ENCODE measurements around the gene EMSY. TPM values are rescaled to one million over a fixed set of nuclear protein-coding genes. Genes with fewer than 3 reads are reported as not detected.
A peak's percentile ranks its signal among the peaks of the same experiment; 100 is the strongest.
"Not testable (repeated sequence)": the region's sequence is repeated elsewhere in the genome, so short reads cannot be mapped to it uniquely, and the experiment has no call there.

EMSY gene, protein sequence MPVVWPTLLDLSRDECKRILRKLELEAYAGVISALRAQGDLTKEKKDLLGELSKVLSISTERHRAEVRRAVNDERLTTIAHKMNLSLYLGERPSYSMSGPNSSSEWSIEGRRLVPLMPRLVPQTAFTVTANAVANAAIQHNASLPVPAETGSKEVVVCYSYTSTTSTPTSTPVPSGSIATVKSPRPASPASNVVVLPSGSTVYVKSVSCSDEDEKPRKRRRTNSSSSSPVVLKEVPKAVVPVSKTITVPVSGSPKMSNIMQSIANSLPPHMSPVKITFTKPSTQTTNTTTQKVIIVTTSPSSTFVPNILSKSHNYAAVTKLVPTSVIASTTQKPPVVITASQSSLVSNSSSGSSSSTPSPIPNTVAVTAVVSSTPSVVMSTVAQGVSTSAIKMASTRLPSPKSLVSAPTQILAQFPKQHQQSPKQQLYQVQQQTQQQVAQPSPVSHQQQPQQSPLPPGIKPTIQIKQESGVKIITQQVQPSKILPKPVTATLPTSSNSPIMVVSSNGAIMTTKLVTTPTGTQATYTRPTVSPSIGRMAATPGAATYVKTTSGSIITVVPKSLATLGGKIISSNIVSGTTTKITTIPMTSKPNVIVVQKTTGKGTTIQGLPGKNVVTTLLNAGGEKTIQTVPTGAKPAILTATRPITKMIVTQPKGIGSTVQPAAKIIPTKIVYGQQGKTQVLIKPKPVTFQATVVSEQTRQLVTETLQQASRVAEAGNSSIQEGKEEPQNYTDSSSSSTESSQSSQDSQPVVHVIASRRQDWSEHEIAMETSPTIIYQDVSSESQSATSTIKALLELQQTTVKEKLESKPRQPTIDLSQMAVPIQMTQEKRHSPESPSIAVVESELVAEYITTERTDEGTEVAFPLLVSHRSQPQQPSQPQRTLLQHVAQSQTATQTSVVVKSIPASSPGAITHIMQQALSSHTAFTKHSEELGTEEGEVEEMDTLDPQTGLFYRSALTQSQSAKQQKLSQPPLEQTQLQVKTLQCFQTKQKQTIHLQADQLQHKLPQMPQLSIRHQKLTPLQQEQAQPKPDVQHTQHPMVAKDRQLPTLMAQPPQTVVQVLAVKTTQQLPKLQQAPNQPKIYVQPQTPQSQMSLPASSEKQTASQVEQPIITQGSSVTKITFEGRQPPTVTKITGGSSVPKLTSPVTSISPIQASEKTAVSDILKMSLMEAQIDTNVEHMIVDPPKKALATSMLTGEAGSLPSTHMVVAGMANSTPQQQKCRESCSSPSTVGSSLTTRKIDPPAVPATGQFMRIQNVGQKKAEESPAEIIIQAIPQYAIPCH (N-terminal part only)
- polyA plus RNA-seq (2011; rRNA removed) = 14.1 and 19.1 TPM in 2 replicates
- polyA minus RNA-seq (2011; rRNA and poly(A)+ RNA removed) = 17.3 and 20.7 TPM in 2 replicates

DNA sequence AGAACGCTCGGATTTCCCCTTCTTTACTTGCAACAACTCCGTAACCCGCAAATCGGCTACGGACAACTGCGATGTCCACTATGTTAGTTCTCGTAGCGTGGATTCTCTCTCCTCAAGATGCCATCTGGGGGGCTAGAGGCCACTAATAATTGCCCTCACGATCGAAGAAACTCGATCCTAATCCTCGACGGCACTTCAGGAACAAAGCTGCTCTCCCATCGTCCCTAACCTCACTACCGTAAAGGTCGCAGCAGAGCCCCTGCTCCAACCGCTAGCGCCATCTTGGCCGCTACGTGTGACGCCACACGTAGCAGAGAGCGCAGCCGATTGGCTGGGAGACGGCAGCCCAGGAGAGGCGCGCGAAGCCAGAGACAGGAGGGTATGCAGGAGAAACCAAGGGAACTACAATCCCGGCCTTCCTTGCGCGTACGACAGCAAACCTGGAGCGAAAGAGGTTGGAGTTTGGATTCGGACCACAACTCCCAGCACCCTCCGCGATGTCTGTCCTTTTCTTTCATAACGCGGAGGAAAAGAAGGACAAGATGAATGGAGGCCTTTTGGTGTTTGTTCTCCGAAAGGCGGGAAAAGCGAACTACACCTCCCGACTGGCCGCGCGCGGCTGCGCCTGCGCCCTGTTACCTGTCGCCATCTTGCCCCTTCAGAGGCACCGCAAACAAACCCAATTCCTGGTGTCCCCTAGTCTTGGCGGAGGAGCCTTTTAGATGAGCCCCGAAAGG, at the start of gene EMSY:
EMSY (plus strand) TSS at position 635 of the 737 bp plus-strand sequence. CDS start 1,921 bp downstream, outside the sequence.
- DNase-seq (ENCODE audit: low read depth) = peak; percentile 99
- peak within 1 kb of the TSS; percentile 85 for H3K4me3 ChIP-seq (ENCODE audit: low read depth, low read length)
- ChIA-PET CTCF (interaction anchor here (0.8 kb wide), 1 partner anchor 11 kb away, joined by 3 read pairs; no protein-coding TSS in a partner anchor), POLR2A (no interaction called here)
- H3K27me3 ChIP-seq (ENCODE audit: control insufficient read depth, insufficient read depth, low read length) = no peaks in the 10 kb centered on the region
- no peaks in the 10 kb centered on the region; the same call in 1 of the 2 replicates for H3K36me3 ChIP-seq (ENCODE audit: control insufficient read depth, insufficient read depth, low read length)
- TF ChIP-seq, protein P1, sequence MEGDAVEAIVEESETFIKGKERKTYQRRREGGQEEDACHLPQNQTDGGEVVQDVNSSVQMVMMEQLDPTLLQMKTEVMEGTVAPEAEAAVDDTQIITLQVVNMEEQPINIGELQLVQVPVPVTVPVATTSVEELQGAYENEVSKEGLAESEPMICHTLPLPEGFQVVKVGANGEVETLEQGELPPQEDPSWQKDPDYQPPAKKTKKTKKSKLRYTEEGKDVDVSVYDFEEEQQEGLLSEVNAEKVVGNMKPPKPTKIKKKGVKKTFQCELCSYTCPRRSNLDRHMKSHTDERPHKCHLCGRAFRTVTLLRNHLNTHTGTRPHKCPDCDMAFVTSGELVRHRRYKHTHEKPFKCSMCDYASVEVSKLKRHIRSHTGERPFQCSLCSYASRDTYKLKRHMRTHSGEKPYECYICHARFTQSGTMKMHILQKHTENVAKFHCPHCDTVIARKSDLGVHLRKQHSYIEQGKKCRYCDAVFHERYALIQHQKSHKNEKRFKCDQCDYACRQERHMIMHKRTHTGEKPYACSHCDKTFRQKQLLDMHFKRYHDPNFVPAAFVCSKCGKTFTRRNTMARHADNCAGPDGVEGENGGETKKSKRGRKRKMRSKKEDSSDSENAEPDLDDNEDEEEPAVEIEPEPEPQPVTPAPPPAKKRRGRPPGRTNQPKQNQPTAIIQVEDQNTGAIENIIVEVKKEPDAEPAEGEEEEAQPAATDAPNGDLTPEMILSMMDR (IDR thresholded peaks at IDR 0.05; ENCODE audit: insufficient read depth, low read depth, low read length) = no peak

DNA sequence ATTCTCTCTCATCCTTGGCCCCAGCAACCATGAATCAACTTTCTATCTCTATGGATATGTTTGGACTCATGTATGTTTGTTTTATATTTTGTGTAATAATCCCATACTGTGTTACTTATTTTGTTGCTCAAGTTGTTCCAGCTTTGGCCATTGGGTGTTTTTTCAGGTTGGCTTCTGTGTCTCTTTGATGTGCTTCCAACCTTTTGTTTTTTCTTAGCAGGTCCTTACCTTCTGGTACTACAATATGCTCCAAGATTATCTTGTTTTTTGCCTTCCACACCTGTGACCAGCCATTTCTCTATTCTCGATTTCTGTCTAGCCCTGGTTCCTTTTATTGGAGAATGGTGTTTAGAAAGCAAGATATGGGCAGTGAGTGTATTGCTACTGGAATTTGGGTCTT, 49.5 kb upstream of the EMSY start:
- ChIA-PET POLR2A (no interaction called here), CTCF (no interaction called here)
- TF ChIP-seq, protein P1 (IDR thresholded peaks at IDR 0.05; ENCODE audit: insufficient read depth, low read depth, low read length) = no peak
- no peak for DNase-seq (ENCODE audit: low read depth)
- H3K4me3 ChIP-seq (ENCODE audit: low read depth, low read length) = no peak overlapping the region
- no peaks in the 10 kb centered on the region for H3K36me3 ChIP-seq (ENCODE audit: control insufficient read depth, insufficient read depth, low read length)
- no peaks in the 10 kb centered on the region for H3K27me3 ChIP-seq (ENCODE audit: control insufficient read depth, insufficient read depth, low read length)

DNA sequence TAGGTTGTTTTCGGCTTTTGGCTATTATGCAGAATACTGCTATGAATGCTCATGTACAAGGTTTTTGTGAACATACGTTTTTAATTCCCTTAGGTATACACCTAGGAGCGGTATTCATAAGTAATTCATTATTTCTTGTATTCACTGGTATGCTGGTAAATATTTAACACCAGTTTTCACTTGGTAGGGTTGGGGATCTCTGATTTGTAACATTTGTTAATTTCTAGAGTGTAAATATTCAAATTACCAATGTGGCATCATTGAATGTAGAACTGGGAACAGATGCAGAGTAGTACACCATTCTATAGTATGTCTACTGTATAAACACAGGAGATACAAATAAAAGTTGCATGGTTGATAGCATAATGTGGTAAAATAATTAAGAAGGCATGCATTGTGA, 47.4 kb upstream of the EMSY start:
- Histone ChIP-seq H3K27me3 (ENCODE audit: control insufficient read depth, insufficient read depth, low read length) (no peaks in the 10 kb centered on the region), H3K36me3 (ENCODE audit: control insufficient read depth, insufficient read depth, low read length) (no peaks in the 10 kb centered on the region), H3K4me3 (ENCODE audit: low read depth, low read length) (no peak overlapping the region)
- TF ChIP-seq, protein P1 (IDR thresholded peaks at IDR 0.05; ENCODE audit: insufficient read depth, low read depth, low read length) = no peak
- ChIA-PET POLR2A (no interaction called here), CTCF (interaction anchor here (0.6 kb wide), 1 partner anchor 642 kb away, joined by 3 read pairs; no protein-coding TSS in a partner anchor)
- DNase-seq (ENCODE audit: low read depth) = no peak

DNA sequence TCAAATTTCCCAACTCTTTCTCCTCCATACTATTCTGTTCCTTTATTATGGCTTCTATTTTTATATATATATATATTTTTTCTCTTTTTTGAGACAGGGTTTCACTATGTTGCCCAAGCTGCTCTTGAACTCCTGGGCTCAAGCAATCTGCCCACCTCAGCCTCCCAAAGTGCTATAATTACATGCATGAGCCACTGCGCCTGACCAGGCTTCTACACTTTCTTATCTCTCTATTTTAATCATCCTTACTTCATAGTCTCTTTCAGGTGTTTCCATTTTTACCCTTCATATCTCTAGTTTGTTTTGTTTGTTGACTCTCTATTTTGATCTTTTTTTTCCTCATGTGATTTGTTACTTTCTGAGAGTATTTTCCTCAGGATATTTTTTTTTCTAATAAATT, 43.9 kb upstream of the EMSY start:
- ChIA-PET POLR2A (interaction anchor here (0.6 kb wide), 1 partner anchor 520 kb away, joined by 17 read pairs; no protein-coding TSS in a partner anchor), CTCF (no interaction called here)
- no peak overlapping the region for H3K4me3 ChIP-seq (ENCODE audit: low read depth, low read length)
- TF ChIP-seq, protein P1 (IDR thresholded peaks at IDR 0.05; ENCODE audit: insufficient read depth, low read depth, low read length) = no peak
- H3K27me3 ChIP-seq (ENCODE audit: control insufficient read depth, insufficient read depth, low read length) = no peaks in the 10 kb centered on the region
- H3K36me3 ChIP-seq (ENCODE audit: control insufficient read depth, insufficient read depth, low read length) = no peaks in the 10 kb centered on the region
- DNase-seq (ENCODE audit: low read depth) = no peak

DNA sequence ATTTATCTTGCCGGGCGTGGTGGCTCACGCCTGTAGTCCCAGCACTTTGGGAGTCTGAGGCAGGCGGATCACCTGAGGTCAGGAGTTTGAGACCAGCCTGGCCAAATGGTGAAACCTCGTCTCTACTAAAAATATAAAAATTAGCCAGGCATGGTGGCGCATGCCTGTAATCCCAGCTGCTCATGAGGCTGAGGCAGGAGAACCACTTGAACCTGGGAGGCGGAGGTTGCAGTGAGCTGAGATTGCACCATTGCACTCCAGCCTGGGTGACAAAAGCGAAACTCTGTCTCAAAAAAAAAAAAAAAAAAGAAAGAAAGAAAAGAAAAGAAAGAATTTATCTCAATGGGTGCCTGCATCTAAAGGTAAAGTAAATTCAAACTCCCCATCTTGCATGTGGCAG, 43.3 kb upstream of the EMSY start:
- H3K27me3 ChIP-seq (ENCODE audit: control insufficient read depth, insufficient read depth, low read length); POLR2A ChIA-PET; H3K4me3 ChIP-seq (ENCODE audit: low read depth, low read length); CTCF ChIA-PET; DNase-seq (ENCODE audit: low read depth); H3K36me3 ChIP-seq (ENCODE audit: control insufficient read depth, insufficient read depth, low read length): not testable (repeated sequence)

Measured in BJ (cell line).